Parathyroid adenoma (tissue), 2 donors: ENCODE data around the gene HESX1.

ENCODE experiments used
- H2AFZ ChIP-seq: fragments of 300-600 bp; sonication (generic); one replicate; pipeline ENCODE4 v1.7.0; 2017; ENCODE audit warnings: antibody characterized with exemption, mild to moderate bottlenecking
- H3K27ac ChIP-seq: fragments of 300-600 bp; sonication (generic); one replicate; pipeline ENCODE4 v1.7.0; 2017
- H3K27me3 ChIP-seq: fragments of 300-600 bp; sonication (generic); one replicate; pipeline ENCODE4 v1.7.0; 2017; ENCODE audit warnings: low read length; ENCODE audit not compliant: control insufficient read depth, insufficient read depth
- H3K36me3 ChIP-seq: fragments of 300-600 bp; sonication (generic); one replicate; pipeline ENCODE4 v1.7.0; 2017; ENCODE audit warnings: low read length; ENCODE audit not compliant: control insufficient read depth, insufficient read depth
- H3K4me1 ChIP-seq: fragments of 300-600 bp; sonication (generic); one replicate; pipeline ENCODE4 v1.7.0; 2017; ENCODE audit warnings: control low read depth
- H3K4me2 ChIP-seq: fragments of 300-600 bp; sonication (generic); one replicate; pipeline ENCODE4 v1.7.0; 2017; ENCODE audit warnings: low read length
- H3K4me3 ChIP-seq: fragments of 300-600 bp; sonication (generic); one replicate; pipeline ENCODE4 v1.7.0; 2017; ENCODE audit warnings: low read depth, low read length
- H3K79me2 ChIP-seq: fragments of 300-600 bp; sonication (generic); one replicate; pipeline ENCODE4 v1.7.0; 2017; ENCODE audit warnings: control low read depth
- H3K9ac ChIP-seq: fragments of 300-600 bp; sonication (generic); one replicate; pipeline ENCODE4 v1.7.0; 2017; ENCODE audit warnings: mild to moderate bottlenecking
- H3K9me3 ChIP-seq: fragments of 300-600 bp; sonication (generic); one replicate; pipeline ENCODE4 v1.7.0; 2017; ENCODE audit warnings: low read length; ENCODE audit not compliant: control insufficient read depth
- CTCF ChIP-seq: fragments of 300-600 bp; sonication (generic); IDR thresholded peaks from one replicate; pipeline ENCODE4 v1.7.0; 2017; ENCODE audit warnings: antibody characterized with exemption, mild to moderate bottlenecking
- donor health status: primary hyperparathyroidism.

The HESX1 gene

GRCh38 chr3:57230006-57230405 lies 30.2 kb upstream of the HESX1 start:
- Histone ChIP-seq H3K9me3 (no peaks in the 10 kb centered on the region), H3K36me3 (no peaks in the 10 kb centered on the region), H3K4me1 (peaks cover 3% of the 10 kb centered on the region), H3K9ac (no peak overlapping the region), H3K4me3 (no peak overlapping the region), H3K27ac (no peak overlapping the region), H3K27me3 (no peaks in the 10 kb centered on the region), H2AFZ (no peak overlapping the region), H3K79me2 (peaks cover 28% of the 10 kb centered on the region), H3K4me2 (no peak overlapping the region)
- TF ChIP-seq CTCF, result no peak

- H3K79me2 ChIP-seq, result peaks cover 28% of the 10 kb centered on the region
- no peak for TF ChIP-seq CTCF
- H3K9me3 ChIP-seq, result no peaks in the 10 kb centered on the region
- H3K4me2 ChIP-seq, result peak overlapping the region; percentile 64
- H3K36me3 ChIP-seq, result no peaks in the 10 kb centered on the region
- H3K4me3 ChIP-seq, result peak overlapping the region; percentile 67
- peak overlapping the region; percentile 96 for H2AFZ ChIP-seq
- no peaks in the 10 kb centered on the region for H3K27me3 ChIP-seq
- H3K9ac ChIP-seq, result peak overlapping the region; percentile 13
- peak overlapping the region; percentile 85 for H3K27ac ChIP-seq
- H3K4me1 ChIP-seq, result peaks cover 3% of the 10 kb centered on the region
These were observed 28.4 kb upstream of the HESX1 start for GRCh38 chr3:57227930-57228751.

GRCh38 chr3:57227204-57227929 lies 27.6 kb upstream of the HESX1 start, which contains the start of gene APPL1:
Gene APPL1, plus strand, starts transcription at chr3:57227729. Its CDS starts 155 bp downstream, at chr3:57227884.
- Histone ChIP-seq H3K4me2 (peak within 1 kb of the TSS; percentile 64), H3K4me3 (peak within 1 kb of the TSS; percentile 67), H3K9ac (peak within 1 kb of the TSS; percentile 70), H3K27ac (peak within 1 kb of the TSS; percentile 85), H3K36me3 (no peaks in the 10 kb centered on the region), H3K79me2 (peaks cover 26% of the 10 kb centered on the region), H3K4me1 (peaks cover 3% of the 10 kb centered on the region), H3K9me3 (no peaks in the 10 kb centered on the region), H2AFZ (peak within 1 kb of the TSS; percentile 96), H3K27me3 (no peaks in the 10 kb centered on the region)
- TF ChIP-seq CTCF, result no peak

GRCh38 chr3:57226176-57226575 lies 26.4 kb upstream of the HESX1 start:
- Histone ChIP-seq H2AFZ (no peak overlapping the region), H3K9ac (no peak overlapping the region), H3K79me2 (peaks cover 16% of the 10 kb centered on the region), H3K27me3 (no peaks in the 10 kb centered on the region), H3K27ac (no peak overlapping the region), H3K4me2 (no peak overlapping the region), H3K4me3 (no peak overlapping the region), H3K4me1 (peaks cover 3% of the 10 kb centered on the region), H3K36me3 (no peaks in the 10 kb centered on the region), H3K9me3 (no peaks in the 10 kb centered on the region)
- no peak for TF ChIP-seq CTCF
